IPS-15b (cell line): ENCODE data around the gene PPP1R12A.

Source experiments
- H3K27me3 ChIP-seq: one replicate; pipeline ENCODE4 v1.6.1; 2013; ENCODE audit warnings: low read length; ENCODE audit not compliant: control insufficient read depth, insufficient read depth
- H3K36me3 ChIP-seq: one replicate; pipeline ENCODE4 v1.6.1; 2013; ENCODE audit warnings: low read length; ENCODE audit not compliant: control insufficient read depth, insufficient read depth
- H3K4me1 ChIP-seq: one replicate; pipeline ENCODE4 v1.6.1; 2013; ENCODE audit warnings: mild to moderate bottlenecking, low read length; ENCODE audit not compliant: control insufficient read depth, insufficient read depth
- H3K4me3 ChIP-seq: one replicate; pipeline ENCODE4 v1.5.1; 2013; ENCODE audit warnings: low read depth, low read length
- H3K9ac ChIP-seq: one replicate; pipeline ENCODE4 v1.6.1; 2013; ENCODE audit warnings: low read depth, mild to moderate bottlenecking, low read length
- H3K9me3 ChIP-seq: one replicate; pipeline ENCODE4 v1.6.1; 2013; ENCODE audit warnings: mild to moderate bottlenecking, low read length; ENCODE audit not compliant: control insufficient read depth, insufficient read depth

The PPP1R12A gene

DNA sequence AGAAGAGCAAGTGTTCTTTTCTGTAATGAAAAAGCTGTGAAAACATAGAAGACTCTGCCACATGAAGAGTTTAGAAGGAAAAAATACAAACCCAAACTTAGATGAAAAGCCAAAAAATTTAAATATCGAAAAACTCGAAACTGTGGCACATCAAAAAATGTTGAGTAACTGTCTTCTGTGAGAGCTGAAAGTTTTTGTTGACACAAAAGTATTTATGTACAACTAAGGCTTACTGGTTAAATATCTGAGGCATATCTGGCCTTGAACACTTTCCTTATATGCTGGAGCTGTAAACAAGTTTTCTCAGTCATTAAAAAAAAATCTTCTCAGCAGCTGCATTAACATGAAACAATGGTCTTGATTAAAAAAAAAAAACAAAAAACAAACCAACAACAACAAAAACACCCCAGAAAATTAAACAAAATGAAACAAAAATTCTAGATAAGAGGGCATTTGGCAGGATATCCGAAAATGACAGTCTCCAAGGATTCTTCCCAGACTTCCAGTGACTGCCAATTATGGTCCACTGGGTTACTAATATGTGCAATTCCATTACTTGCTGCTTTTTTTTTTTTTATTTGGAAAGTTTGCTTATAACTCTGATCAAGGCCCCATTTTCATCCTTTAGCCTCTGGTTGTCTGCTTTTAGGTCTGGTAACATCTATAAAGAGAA, 159.4 kb downstream of the PPP1R12A start:
- no peak overlapping the region for H3K9ac ChIP-seq
- no peak overlapping the region for H3K4me3 ChIP-seq
- no peaks in the 10 kb centered on the region for H3K36me3 ChIP-seq
- no peaks in the 10 kb centered on the region for H3K9me3 ChIP-seq
- H3K27me3 ChIP-seq = no peaks in the 10 kb centered on the region
- no peaks in the 10 kb centered on the region for H3K4me1 ChIP-seq

- Histone ChIP-seq H3K9me3 (no peaks in the 10 kb centered on the region), H3K36me3 (no peaks in the 10 kb centered on the region), H3K27me3 (no peaks in the 10 kb centered on the region), H3K4me3 (no peak overlapping the region), H3K9ac (no peak overlapping the region), H3K4me1 (no peaks in the 10 kb centered on the region)
These were observed 161.0 kb downstream of the PPP1R12A start for GRCh38 chr12:79773896-79774295.

- Histone ChIP-seq H3K9me3 (no peaks in the 10 kb centered on the region), H3K4me1 (no peaks in the 10 kb centered on the region), H3K36me3 (no peaks in the 10 kb centered on the region), H3K4me3 (no peak overlapping the region), H3K9ac (no peak overlapping the region), H3K27me3 (no peaks in the 10 kb centered on the region)
These were observed 164.9 kb downstream of the PPP1R12A start for GRCh38 chr12:79769860-79770485.

DNA sequence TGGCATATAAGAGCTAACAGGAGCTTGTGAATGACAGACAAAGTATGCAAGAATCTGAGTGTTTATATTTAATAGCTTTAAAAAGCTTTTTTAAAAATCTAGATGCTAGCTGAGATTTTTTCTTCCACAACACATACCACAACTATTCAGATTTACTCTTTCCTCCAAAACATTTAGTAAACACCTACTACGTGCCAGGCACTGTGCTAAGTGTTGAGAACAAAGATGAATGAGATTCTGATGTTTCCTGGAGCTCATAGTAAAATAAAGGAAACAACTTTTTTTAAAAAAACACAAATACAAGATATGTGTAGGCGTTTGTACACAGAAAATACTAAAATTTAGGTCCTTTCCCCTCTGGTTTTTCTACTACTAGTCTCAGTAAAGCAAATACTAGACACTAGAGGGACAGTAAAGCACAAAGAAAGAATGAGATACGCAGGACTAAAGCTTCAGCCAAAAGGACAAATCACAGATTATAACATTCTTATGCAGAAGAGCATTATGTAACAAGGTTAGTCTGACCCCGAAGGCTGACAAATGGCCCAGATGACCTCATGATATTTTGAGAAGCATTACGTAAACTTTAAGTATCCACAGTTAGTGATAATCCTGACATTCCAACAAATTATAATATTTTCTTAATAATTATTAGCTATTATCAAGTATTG, 165.6 kb downstream of the PPP1R12A start:
- Histone ChIP-seq H3K4me1 (no peaks in the 10 kb centered on the region), H3K27me3 (no peaks in the 10 kb centered on the region), H3K4me3 (no peak overlapping the region), H3K9ac (no peak overlapping the region), H3K9me3 (no peaks in the 10 kb centered on the region), H3K36me3 (no peaks in the 10 kb centered on the region)

DNA sequence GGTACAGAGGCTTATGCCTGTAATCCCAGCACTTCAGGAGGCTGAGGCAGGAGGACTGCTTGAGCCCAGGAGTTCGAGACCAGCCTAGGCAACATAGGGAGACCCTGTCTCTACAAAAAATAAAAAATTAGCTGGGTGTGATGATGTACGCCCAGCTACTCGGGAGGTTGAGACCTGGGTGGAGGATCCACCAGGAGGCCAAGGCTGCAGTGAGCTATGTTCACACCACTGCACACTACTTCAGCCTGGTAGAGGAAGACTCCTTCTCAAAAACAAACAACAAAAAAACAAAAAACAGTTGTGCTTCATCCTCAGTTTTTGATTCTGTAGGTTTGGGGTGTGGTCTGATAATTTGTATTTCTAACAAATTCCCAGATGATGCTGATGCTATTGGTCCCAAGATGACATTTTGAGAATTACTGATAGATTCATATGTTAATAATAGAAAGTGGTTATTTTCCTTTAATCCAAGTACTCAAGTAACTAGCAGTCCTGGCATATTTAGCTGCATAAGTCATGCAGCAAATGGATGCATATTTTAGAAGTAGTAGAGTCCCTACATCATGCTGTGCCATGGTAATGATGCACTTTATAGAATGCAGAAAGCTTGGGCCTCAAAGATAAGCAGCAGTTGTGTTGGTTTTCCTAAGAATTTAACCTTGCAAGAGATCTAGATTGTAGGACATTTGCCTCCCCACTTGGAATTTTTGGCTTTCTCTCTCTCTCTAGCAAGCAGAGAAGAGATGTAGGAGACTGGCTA, 168.0 kb downstream of the PPP1R12A start:
- H3K9me3 ChIP-seq = no peaks in the 10 kb centered on the region
- H3K27me3 ChIP-seq = no peaks in the 10 kb centered on the region
- H3K4me3 ChIP-seq = no peak overlapping the region
- no peaks in the 10 kb centered on the region for H3K4me1 ChIP-seq
- no peak overlapping the region for H3K9ac ChIP-seq
- no peaks in the 10 kb centered on the region for H3K36me3 ChIP-seq

DNA sequence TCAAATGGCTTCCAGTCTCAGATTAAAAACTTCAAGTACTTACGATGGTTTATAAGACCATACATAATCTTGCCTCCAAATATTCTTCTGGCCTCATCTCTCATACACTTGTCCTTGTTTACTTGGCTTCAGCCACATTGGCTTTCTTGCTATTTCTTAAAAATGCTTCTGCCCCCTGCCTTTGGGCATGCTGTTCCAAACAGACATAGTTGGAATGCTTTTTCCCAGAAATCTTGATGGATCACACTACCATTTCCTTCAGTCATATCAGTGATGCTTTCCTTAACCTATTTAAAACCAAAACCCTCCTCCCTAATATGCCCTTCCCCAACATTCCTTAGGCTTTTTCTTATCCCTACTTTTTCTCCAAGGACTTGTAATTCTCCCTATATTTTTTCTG, 169.7 kb downstream of the PPP1R12A start:
- H3K9ac ChIP-seq = no peak overlapping the region
- H3K4me3 ChIP-seq = no peak overlapping the region
- H3K9me3 ChIP-seq = no peaks in the 10 kb centered on the region
- no peaks in the 10 kb centered on the region for H3K4me1 ChIP-seq
- H3K36me3 ChIP-seq = no peaks in the 10 kb centered on the region
- H3K27me3 ChIP-seq = no peaks in the 10 kb centered on the region

DNA sequence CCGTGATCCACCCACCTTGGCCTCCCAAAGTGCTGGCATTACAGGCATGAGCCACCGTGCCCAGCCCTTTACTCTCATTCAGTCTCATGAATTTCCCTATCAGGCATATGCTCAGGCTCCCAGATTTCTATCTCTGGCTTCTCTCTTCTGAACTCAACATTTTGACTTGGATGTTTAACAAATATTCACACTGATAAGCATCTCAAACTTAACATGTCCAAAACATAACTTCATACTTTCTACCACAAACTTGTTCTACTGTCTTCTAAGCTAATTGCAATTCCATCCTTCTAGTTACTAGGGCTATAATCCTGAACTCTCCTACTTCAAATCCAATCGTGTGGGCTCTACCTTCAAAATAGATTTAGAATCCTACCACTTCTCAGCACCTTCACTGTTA, 170.3 kb downstream of the PPP1R12A start:
- Histone ChIP-seq H3K9ac (no peak overlapping the region), H3K27me3 (no peaks in the 10 kb centered on the region), H3K36me3 (no peaks in the 10 kb centered on the region), H3K9me3 (no peaks in the 10 kb centered on the region), H3K4me3 (no peak overlapping the region), H3K4me1 (no peaks in the 10 kb centered on the region)

DNA sequence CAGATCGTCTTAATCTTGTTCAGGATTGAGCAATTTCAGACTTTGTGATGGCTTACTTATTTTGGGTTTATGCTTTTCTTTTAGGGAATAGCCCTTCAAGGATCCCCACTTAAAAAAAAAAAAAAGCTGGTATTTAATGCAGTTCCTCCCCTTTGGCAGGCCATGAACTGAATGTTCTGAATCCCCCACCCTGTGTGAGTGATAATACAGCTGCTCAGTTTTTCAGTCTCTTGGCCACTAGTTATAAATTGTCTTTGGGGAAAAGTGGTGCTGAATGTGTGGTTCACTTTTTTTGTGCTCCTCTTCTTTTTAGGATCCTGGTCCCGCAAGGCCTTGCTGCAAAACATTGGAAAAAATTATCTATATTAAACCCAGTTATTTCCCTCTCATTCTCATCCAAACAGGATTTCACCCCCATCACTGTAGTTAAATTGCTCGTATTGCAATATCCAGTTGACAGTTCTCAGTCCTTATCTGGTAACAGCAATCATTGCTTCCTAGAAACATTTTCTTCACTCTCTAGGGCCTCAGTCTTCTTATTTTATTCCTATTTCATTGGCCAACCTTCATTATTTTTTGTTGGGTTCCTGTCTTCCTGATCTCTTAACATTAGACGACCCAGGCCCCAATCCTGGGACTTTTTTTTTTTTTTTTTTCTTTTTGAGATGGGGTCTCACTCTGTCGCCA, 171.0 kb downstream of the PPP1R12A start:
- no peak overlapping the region for H3K4me3 ChIP-seq
- no peaks in the 10 kb centered on the region for H3K27me3 ChIP-seq
- no peaks in the 10 kb centered on the region for H3K4me1 ChIP-seq
- no peaks in the 10 kb centered on the region for H3K36me3 ChIP-seq
- no peak overlapping the region for H3K9ac ChIP-seq
- no peaks in the 10 kb centered on the region for H3K9me3 ChIP-seq

DNA sequence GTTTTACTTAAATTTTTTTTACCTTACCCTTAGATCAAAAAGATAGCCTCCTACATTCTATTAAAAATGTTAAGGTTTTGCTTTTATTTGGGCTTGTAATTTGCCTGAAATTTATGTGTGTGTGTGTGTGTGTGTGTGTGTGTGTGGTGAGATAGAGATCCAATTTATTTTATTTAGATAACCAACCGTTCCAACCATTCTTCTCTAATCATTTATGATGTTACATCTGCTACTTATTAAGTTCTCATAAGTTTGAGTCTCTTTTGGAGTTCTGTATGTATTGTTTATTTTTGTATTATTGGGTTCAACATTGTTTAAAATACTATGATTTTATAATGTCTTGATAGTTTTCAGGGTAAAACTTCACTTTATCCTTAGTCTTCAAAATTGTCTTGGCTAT, 173.6 kb downstream of the PPP1R12A start:
- H3K36me3 ChIP-seq = no peaks in the 10 kb centered on the region
- H3K9me3 ChIP-seq = no peaks in the 10 kb centered on the region
- no peaks in the 10 kb centered on the region for H3K27me3 ChIP-seq
- no peak overlapping the region for H3K9ac ChIP-seq
- H3K4me1 ChIP-seq = no peaks in the 10 kb centered on the region
- H3K4me3 ChIP-seq = no peak overlapping the region

GRCh38 chr12:79747274-79747673, 187.6 kb downstream of the PPP1R12A start:
- H3K4me3 ChIP-seq = no peak overlapping the region

GRCh38 chr12:79737875-79738718, 196.8 kb downstream of the PPP1R12A start:
- Histone ChIP-seq H3K9me3 (no peaks in the 10 kb centered on the region), H3K9ac (no peak overlapping the region)

More at GRCh38 chr12:79747274-79747673, 187.6 kb downstream of the PPP1R12A start:
- Histone ChIP-seq H3K9ac (no peak overlapping the region), H3K4me1 (no peaks in the 10 kb centered on the region), H3K36me3 (no peaks in the 10 kb centered on the region), H3K9me3 (no peaks in the 10 kb centered on the region), H3K27me3 (no peaks in the 10 kb centered on the region)

More at GRCh38 chr12:79737875-79738718, 196.8 kb downstream of the PPP1R12A start:
- H3K27me3 ChIP-seq = no peaks in the 10 kb centered on the region
- no peak overlapping the region for H3K4me3 ChIP-seq
- H3K36me3 ChIP-seq = no peaks in the 10 kb centered on the region
- H3K4me1 ChIP-seq = no peaks in the 10 kb centered on the region
